Gastrocnemius medialis (tissue), 4 donors: Measurements from ENCODE around the gene TIMP3. TPM values are rescaled to one million over a fixed set of nuclear protein-coding genes. Genes with fewer than 3 reads are reported as not detected.
A peak's percentile ranks its signal among the peaks of the same experiment; 100 is the strongest.

Experiments used
- ATAC-seq, 2 donors: fragments of 150-250 bp; one replicate each; pipeline ENCODE4 v1.9.1; 2016
- DNase-seq, 2 donors: peaks; one replicate each; pipeline ENCODE4 v3.0.0-alpha.2; 2019
- H3K27ac ChIP-seq, 4 donors: fragments of 200-600 bp; sonication (generic); 1 replicate in 1 of 4; 2 replicates in 3 of 4; pipeline ENCODE4 v1.5.1; 2016 to 2018; ENCODE audit warnings: mild to moderate bottlenecking in 2 of 4, moderate library complexity in 1 of 4
- H3K27me3 ChIP-seq, 3 donors: fragments of 200-600 bp; sonication (generic) in 2 of 3; 1 replicate in 1 of 3; 2 replicates in 2 of 3; pipeline versions ENCODE4 v1.5.1 to v1.6.0; 2016 to 2019; ENCODE audit warnings: mild to moderate bottlenecking in 1 of 3, moderate library complexity in 1 of 3
- H3K36me3 ChIP-seq, 2 donors: fragments of 200-600 bp; sonication (generic) in 1 of 2; one replicate each; pipeline ENCODE4 v1.5.1; 2017 to 2018
- H3K4me1 ChIP-seq, 2 donors: fragments of 200-600 bp; sonication (generic) in 1 of 2; one replicate each; pipeline ENCODE4 v1.5.1; 2016 to 2017; ENCODE audit warnings: mild to moderate bottlenecking in 2 of 2
- H3K4me3 ChIP-seq, 4 donors: fragments of 200-600 bp; sonication (generic) in 3 of 4; 1 replicate in 1 of 4; 2 replicates in 3 of 4; pipeline ENCODE4 v1.5.1; 2016 to 2019; ENCODE audit warnings: mild to moderate bottlenecking in 2 of 4
- H3K9me3 ChIP-seq, 3 donors: fragments of 200-600 bp; sonication (generic) in 2 of 3; 1 replicate in 1 of 3; 2 replicates in 2 of 3; pipeline ENCODE4 v1.5.1; 2016 to 2019
- POLR2A ChIP-seq, 2 donors: fragments of 450-650 bp; IDR thresholded peaks; one replicate each; pipeline ENCODE4 v1.6.1; 2017; ENCODE audit warnings: antibody characterized with exemption in 2 of 2, mild to moderate bottlenecking in 2 of 2, moderate library complexity in 2 of 2
- in situ Hi-C, 4 donors: fragments of 200-750 bp; cut with MboI; loops; one replicate each; pipeline versions ENCODE4 v1.15.0 to v1.8.0; 2017; ENCODE audit warnings: low sequenced_read_pairs in 4 of 4
- intact Hi-C: fragments of 100-400 bp; cut with DNase I; formaldehyde crosslinking; loops from one replicate; pipeline ENCODE4 v1.15.1; 2023; ENCODE audit warnings: low total_unique reads
- total RNA-seq, 4 donors: library from RNA; depleted of rRNA; stranded (reverse); fragments of >200 nt; gene quantifications; one replicate each; pipeline versions ENCODE4 v1.1.0 to v1.2.3, GENCODE V29; 2016
- TF ChIP-seq, protein P1 (sequence below), 5 experiments: fragments of 450-650 bp in 3 of 5; fragments of 200-600 bp in 2 of 5; sonication (generic) in 2 of 5; IDR thresholded peaks in 4 of 5; conservative IDR thresholded peaks in 1 of 5; 1 replicate in 4 of 5; 2 replicates in 1 of 5; pipeline ENCODE4 v1.5.1; 2016 to 2019; ENCODE audit warnings: antibody characterized with exemption in 5 of 5, mild to moderate bottlenecking in 3 of 5, moderate library complexity in 3 of 5

TIMP3 gene
- total RNA-seq, 4 donors from 2014 or later: 102 to 247 (median 144) TPM

DNA sequence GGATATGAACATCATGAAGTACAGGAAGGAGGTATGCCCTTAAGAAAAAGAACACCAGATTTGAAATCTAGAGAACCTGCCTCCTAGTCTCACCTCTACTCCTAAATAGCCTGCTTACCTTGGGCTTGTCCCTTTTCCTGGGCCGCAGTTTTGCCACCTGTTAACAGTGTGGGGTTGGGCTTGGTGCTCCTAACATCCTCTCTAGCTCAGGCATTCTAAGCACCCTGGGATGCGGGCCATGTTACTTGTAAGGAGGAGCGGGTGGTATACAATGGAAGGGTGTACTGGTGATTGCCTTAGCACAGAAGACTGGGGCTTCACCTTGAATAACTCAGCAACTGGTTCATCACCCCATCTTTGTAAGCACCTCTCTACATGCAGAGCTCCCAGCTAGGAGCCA lies 48.7 kb downstream of the TIMP3 start:
- H3K4me3 ChIP-seq: no peak overlapping the region
- intact Hi-C loops: loop anchor here (5.0 kb wide), 1 partner anchor 48 kb away; the partner anchor contains the start of gene TIMP3

DNA sequence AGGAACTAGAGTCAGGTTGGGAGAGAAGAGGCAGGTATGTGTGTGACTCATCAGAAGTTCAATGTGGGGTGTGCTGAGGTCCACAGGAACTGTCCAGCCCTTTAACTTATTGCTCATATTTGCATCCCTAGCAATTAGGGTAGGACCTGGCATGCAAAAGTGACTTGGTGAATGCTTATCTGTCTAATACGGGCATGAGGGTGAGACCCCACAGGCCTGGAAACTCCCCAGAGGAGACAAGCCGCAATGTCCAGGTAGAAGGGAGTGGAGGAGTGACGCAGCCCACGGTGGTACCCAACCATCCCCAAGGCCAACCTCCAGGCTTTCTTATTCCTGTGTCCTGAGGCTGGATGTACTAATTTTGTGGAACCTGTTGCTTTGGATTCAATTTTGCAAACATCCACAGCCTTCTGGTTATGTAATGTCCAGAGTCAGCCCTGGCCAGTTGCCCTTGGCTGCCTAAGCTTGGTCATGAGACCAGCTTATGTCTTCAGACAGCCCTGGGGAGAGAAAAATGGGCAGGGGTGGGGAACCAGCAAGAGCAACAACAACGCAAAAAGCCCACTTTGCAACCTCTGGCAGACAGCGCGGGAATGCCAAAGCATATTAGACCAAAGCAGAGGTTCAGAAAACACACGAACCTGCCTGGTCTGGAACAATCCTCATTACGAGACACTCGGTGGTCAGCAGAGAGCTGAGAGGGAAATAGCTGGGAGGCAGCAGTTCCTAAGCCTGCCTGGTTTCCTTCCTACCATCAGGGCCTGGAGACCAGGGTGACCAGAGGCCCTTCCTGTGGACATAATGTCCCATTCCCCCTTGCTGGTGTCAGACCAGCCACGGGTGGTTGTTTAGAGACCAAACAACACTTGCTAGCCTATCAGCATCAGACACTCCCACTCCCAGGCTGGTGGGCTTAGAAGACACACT lies 49.3 kb downstream of the TIMP3 start:
- Histone ChIP-seq H3K4me3 (no peak overlapping the region), H3K27ac (peak overlapping the region; percentile 62 to 79 (median 72)), H3K4me1 (peaks cover 54 to 85% of the 10 kb centered on the region in 2 donors), H3K36me3 (no peaks in the 10 kb centered on the region), H3K27me3 (peaks cover 0 to 2% (median 0%) of the 10 kb centered on the region in 3 donors), H3K9me3 (no peaks in the 10 kb centered on the region)
- intact Hi-C loops: loop anchor here (5.0 kb wide), 1 partner anchor 49 kb away; the partner anchor contains the start of gene TIMP3
- DNase-seq (peak; percentile 69 to 78), ATAC-seq (peak; percentile 55 to 59)
- in situ Hi-C loops: no loop called here
- no peak for TF ChIP-seq POLR2A (IDR thresholded peaks at IDR 0.05)
- TF ChIP-seq, protein P1, sequence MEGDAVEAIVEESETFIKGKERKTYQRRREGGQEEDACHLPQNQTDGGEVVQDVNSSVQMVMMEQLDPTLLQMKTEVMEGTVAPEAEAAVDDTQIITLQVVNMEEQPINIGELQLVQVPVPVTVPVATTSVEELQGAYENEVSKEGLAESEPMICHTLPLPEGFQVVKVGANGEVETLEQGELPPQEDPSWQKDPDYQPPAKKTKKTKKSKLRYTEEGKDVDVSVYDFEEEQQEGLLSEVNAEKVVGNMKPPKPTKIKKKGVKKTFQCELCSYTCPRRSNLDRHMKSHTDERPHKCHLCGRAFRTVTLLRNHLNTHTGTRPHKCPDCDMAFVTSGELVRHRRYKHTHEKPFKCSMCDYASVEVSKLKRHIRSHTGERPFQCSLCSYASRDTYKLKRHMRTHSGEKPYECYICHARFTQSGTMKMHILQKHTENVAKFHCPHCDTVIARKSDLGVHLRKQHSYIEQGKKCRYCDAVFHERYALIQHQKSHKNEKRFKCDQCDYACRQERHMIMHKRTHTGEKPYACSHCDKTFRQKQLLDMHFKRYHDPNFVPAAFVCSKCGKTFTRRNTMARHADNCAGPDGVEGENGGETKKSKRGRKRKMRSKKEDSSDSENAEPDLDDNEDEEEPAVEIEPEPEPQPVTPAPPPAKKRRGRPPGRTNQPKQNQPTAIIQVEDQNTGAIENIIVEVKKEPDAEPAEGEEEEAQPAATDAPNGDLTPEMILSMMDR (IDR thresholded peaks at IDR 0.05 in 4 of 5, conservative IDR thresholded peaks at IDR 0.05 in 1 of 5): no peak

More for the DNA sequence above, 48.7 kb downstream of the TIMP3 start:
- Histone ChIP-seq H3K27ac (peak overlapping the region; percentile 33 to 79 (median 72)), H3K36me3 (no peaks in the 10 kb centered on the region), H3K27me3 (peaks cover 0 to 2% (median 0%) of the 10 kb centered on the region in 3 donors), H3K9me3 (no peaks in the 10 kb centered on the region), H3K4me1 (peaks cover 56 to 89% of the 10 kb centered on the region in 2 donors)
- no peak for TF ChIP-seq POLR2A (IDR thresholded peaks at IDR 0.05)
- in situ Hi-C loops: no loop called here
- no peak for DNase-seq
- ATAC-seq: no peak

DNA sequence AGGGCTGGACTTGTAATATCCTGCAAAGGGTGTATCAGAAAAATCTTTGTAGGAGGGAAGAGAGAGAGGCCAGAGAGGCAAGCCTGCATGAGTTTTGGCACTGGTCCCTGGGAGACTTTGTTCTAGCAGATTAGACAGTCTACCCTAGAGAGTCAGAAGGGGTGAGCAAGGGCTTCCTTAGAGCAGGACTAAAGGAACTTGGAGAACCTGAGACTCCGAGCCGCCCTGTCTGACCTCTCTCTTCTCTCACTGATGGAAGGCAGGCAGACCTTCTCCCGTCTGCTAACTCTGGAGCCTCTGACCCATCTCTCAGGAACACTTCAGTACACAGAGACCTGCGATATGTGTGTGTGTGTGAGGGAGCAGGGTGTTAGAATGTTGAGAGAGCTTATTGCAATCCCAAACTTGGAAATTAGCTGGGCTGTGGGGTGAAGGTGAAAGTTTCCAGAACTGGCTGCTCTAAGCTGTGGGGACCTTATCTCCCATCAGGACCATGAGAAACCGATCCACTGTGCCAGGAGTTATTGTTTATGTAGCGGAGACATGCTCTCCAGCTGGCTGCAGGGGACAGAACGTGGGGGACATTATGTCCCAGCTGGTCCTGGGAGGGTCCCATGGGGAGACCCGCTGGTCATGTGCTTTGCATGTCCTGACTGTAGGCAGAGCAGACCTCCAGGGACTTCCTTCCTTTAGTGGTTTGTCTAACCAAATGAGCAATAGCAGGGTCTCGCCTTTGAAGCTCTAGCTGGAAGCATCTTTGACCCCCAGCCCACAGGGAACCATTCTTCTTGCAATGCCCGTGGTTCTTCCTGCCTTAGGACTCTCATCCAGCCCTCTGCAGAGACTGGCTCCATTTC lies 51.1 kb downstream of the TIMP3 start:
- TF ChIP-seq POLR2A (IDR thresholded peaks at IDR 0.05): no peak
- TF ChIP-seq, protein P1 (IDR thresholded peaks at IDR 0.05 in 4 of 5, conservative IDR thresholded peaks at IDR 0.05 in 1 of 5): no peak
- H3K4me1 ChIP-seq: peaks cover 50 to 68% of the 10 kb centered on the region in 2 donors
- peaks cover 0 to 10% of the 10 kb centered on the region in 2 donors for H3K36me3 ChIP-seq
- no peaks in the 10 kb centered on the region for H3K9me3 ChIP-seq
- peak overlapping the region; percentile 62 to 79 (median 72) for H3K27ac ChIP-seq
- in situ Hi-C loops (no loop called here), intact Hi-C loops (loop anchor here (5.0 kb wide), 1 partner anchor 50 kb away; the partner anchor contains the start of gene TIMP3)
- ATAC-seq (peak; percentile 52 to 67), DNase-seq (peak; percentile 53 to 66)
- H3K4me3 ChIP-seq: no peak overlapping the region
- H3K27me3 ChIP-seq: peaks cover 0 to 2% (median 0%) of the 10 kb centered on the region in 3 donors

DNA sequence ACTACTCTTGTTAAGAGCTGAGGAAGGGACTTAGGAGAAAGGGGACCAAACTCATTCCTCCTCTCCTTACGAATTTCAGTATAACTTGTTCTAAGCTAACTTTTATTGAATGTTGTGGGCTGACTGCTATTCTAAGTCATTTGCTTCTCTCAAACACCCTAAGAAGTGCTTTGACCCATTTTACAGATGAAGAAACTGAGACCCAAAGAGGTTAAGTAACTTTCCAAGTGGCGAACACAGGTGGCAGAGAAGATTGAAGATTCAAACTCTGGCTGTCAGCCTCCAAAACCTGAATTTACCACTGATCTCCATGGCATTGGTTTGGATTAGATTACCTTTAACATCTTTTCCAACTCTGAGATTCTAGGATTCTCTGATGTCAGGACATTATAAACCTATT lies 52.2 kb downstream of the TIMP3 start:
- peaks cover 46 to 58% of the 10 kb centered on the region in 2 donors for H3K4me1 ChIP-seq
- peak overlapping the region; percentile 54 to 79 (median 72) for H3K27ac ChIP-seq
- no peak for TF ChIP-seq POLR2A (IDR thresholded peaks at IDR 0.05)
- TF ChIP-seq, protein P1 (IDR thresholded peaks at IDR 0.05 in 4 of 5, conservative IDR thresholded peaks at IDR 0.05 in 1 of 5): no peak
- no peaks in the 10 kb centered on the region for H3K9me3 ChIP-seq
- peaks cover 0 to 17% of the 10 kb centered on the region in 2 donors for H3K36me3 ChIP-seq
- H3K27me3 ChIP-seq: peaks cover 0 to 2% (median 0%) of the 10 kb centered on the region in 3 donors
- H3K4me3 ChIP-seq: no peak overlapping the region
- DNase-seq (no peak), ATAC-seq (no peak)
- in situ Hi-C loops (no loop called here), intact Hi-C loops (loop anchor here (5.0 kb wide), 1 partner anchor 51 kb away; the partner anchor contains the start of gene TIMP3)
